A673 (cell line): ENCODE data around the gene STAMBP.

Source experiments
- CTCF ChIP-seq: fragments of 300-800, 200-600 bp; sonication (generic); conservative IDR thresholded peaks from 2 replicates; pipeline ENCODE4 v1.5.1; 2017; ENCODE audit warnings: low read depth, mild to moderate bottlenecking, antibody characterized with exemption, low read length, moderate library complexity, mixed read lengths
- EZH2 ChIP-seq: fragments of 200-600 bp; sonication (generic); IDR thresholded peaks from 2 replicates; pipeline ENCODE4 v1.6.1; 2017; ENCODE audit warnings: borderline replicate concordance, low read depth, mild to moderate bottlenecking, mixed read lengths, antibody characterized with exemption, low read length; ENCODE audit not compliant: poor library complexity, severe bottlenecking

DNA sequence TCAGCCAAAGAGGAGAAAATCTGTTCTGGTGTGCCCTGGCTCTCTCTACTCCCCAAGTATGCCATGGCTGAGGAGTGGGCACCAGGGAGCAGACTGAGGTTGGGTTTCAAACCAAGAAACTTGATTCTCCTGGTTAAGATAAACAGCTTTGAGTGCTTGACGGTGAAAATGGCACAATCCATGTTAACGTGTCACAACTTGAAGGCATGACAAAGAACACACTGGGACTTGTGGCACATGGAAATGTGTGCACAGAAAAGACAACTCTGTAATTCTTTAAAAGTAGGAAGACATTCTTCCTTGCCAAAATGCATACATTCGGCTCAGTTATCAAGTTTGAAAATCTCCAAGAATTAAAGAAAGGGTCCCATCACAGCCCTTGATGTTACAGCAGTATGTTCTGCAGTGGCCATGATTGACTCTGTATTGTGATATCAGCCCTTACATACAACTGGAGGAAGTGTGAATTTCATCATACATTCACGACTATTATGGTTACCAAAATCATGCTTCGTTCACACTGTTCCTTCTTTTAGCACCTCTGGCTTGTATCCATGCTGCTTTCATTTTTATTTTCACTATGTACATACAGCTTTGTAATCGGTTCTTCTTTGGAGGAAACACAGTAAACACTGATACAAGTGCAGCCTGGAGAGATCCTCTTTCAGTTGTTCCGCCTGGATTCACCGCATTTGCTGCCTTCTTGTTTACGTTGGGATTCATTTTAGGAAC is 48.5 kb downstream of the STAMBP start:
- no peak for TF ChIP-seq CTCF
- TF ChIP-seq EZH2 = no peak
